HepG2 (cell line): ENCODE data around the gene DOCK3. TPM values are rescaled to one million over a fixed set of nuclear protein-coding genes. Genes with fewer than 3 reads are reported as not detected.

Experiments
- ATAC-seq: fragments of 200-7000 bp; cut with Tn5 transposase; 3 replicates; pipeline ENCODE4 v1.9.1; 2020; ENCODE audit warnings: mild to moderate bottlenecking, moderate library complexity
- BruUV-seq: library from RNA; stranded (reverse); fragments of 400-500 nt; replicated peaks from 2 replicates; lab custom pipeline; 2021; lab: Mats Ljungman, UMichigan
- CTCF ChIA-PET: fragments of 300-600 bp; formaldehyde crosslinking; extraction: SDS; loops from one replicate; lab custom pipeline; 2021; ENCODE audit warnings: low total read pairs, inconsistent platforms, low intra/inter-chr PET ratio; lab: Yijun Ruan, JAX
- POLR2A ChIA-PET: fragments of 350-600 bp; sonication (Branson Sonifier 250); formaldehyde crosslinking; loops from one replicate; lab custom pipeline; 2020; ENCODE audit warnings: antibody characterized with exemption, inconsistent platforms; lab: Yijun Ruan, JAX
- DNase-seq: peaks from one replicate; pipeline ENCODE4 v3.0.0-alpha.2; 2015; ENCODE audit warnings: low spot score
- FAIRE-seq: peaks from 3 replicates; lab custom pipeline; 2011; peaks lifted over from hg19 to GRCh38; lab: Jason Lieb, UNC
- H2AFZ ChIP-seq: one replicate; pipeline ENCODE4 v1.6.1; 2011; ENCODE audit warnings: low read length, inconsistent platforms
- H3K27ac ChIP-seq: fragments of 300-600 bp; 3 replicates; pipeline ENCODE4 v1.8.0; 2011; ENCODE audit warnings: mixed run types, mild to moderate bottlenecking, mixed read lengths, low read length, inconsistent platforms; ENCODE audit not compliant: insufficient read depth; ENCODE audit errors: extremely low read length
- H3K27me3 ChIP-seq, 2 experiments: fragments of 200-600 bp in 1 of 2; 2 replicates in 1 of 2; 3 replicates in 1 of 2; pipeline versions ENCODE4 v1.6.0 to v1.8.0; 2011; ENCODE audit warnings: low read length in 2 of 2, mild to moderate bottlenecking in 2 of 2, moderate library complexity in 2 of 2, inconsistent platforms in 1 of 2; ENCODE audit not compliant: insufficient read depth in 2 of 2, control insufficient read depth in 1 of 2
- H3K36me3 ChIP-seq, 2 experiments: fragments of 200-600 bp in 1 of 2; replicated peaks in 1 of 2; 2 replicates in 1 of 2; 3 replicates in 1 of 2; pipeline versions ENCODE4 v1.5.1 to v1.8.0; 2011; ENCODE audit warnings: low read length in 2 of 2, inconsistent platforms in 1 of 2; ENCODE audit not compliant: insufficient read depth in 2 of 2, control insufficient read depth in 1 of 2
- H3K4me1 ChIP-seq: 2 replicates; pipeline ENCODE4 v1.5.1; 2012; ENCODE audit warnings: low read length, inconsistent platforms; ENCODE audit not compliant: insufficient read depth
- H3K4me2 ChIP-seq: 2 replicates; pipeline ENCODE4 v1.6.0; 2011; ENCODE audit warnings: low read depth, low read length, inconsistent platforms
- H3K4me3 ChIP-seq, 3 experiments: fragments of 200-600 bp in 1 of 3; sonication (generic), shearing (Covaris generic) in 1 of 3; replicated peaks in 1 of 3; 2 replicates each; pipeline ENCODE4 v1.5.1; 2011 to 2016; ENCODE audit warnings: low read length in 3 of 3, inconsistent platforms in 2 of 3, low read depth in 2 of 3, mild to moderate bottlenecking in 2 of 3, control low read depth in 1 of 3, mixed read lengths in 1 of 3; ENCODE audit not compliant: insufficient read depth in 1 of 3
- H3K79me2 ChIP-seq: one replicate; pipeline ENCODE4 v1.6.1; 2011; ENCODE audit warnings: low read length, inconsistent platforms; ENCODE audit not compliant: insufficient read depth
- H3K9ac ChIP-seq: 2 replicates; pipeline ENCODE4 v1.6.0; 2011; ENCODE audit warnings: mild to moderate bottlenecking, low read depth, low read length, inconsistent platforms; ENCODE audit not compliant: insufficient read depth
- H3K9me3 ChIP-seq: 2 replicates; pipeline ENCODE4 v1.5.1; 2012; ENCODE audit warnings: mild to moderate bottlenecking, low read length
- H4K20me1 ChIP-seq: 2 replicates; pipeline ENCODE4 v1.6.0; 2011; ENCODE audit warnings: inconsistent platforms, mild to moderate bottlenecking, low read length, moderate library complexity; ENCODE audit not compliant: insufficient read depth
- ASH2L ChIP-seq: fragments of 300-600, 200-600 bp; sonication (generic); IDR thresholded peaks from 2 replicates; pipeline ENCODE4 v1.7.0; 2017; ENCODE audit warnings: low read depth, mild to moderate bottlenecking, moderate library complexity, mixed read lengths, low read length; ENCODE audit not compliant: insufficient read length
- ATF2 ChIP-seq: sonication (generic); formaldehyde crosslinking; IDR thresholded peaks from 2 replicates; pipeline ENCODE4 v1.4.0; 2020; ENCODE audit warnings: missing genetic modification reagents
- CBX1 ChIP-seq: IDR thresholded peaks from one replicate; pipeline ENCODE4 v1.6.1; 2016; ENCODE audit warnings: antibody characterized with exemption, low read depth
- CC2D1A ChIP-seq: sonication (generic); formaldehyde crosslinking; IDR thresholded peaks from 2 replicates; pipeline ENCODE4 v1.8.1; 2023; ENCODE audit warnings: mild to moderate bottlenecking, missing genetic modification reagents
- DR1 ChIP-seq: sonication (generic); formaldehyde crosslinking; IDR thresholded peaks from 2 replicates; pipeline ENCODE4 v1.8.0; 2021; ENCODE audit warnings: mild to moderate bottlenecking, missing genetic modification reagents, inconsistent platforms
- FOSL2 ChIP-seq: sonication (generic); formaldehyde crosslinking; IDR thresholded peaks from 2 replicates; pipeline ENCODE4 v1.4.0; 2020; ENCODE audit warnings: missing genetic modification reagents
- HNRNPLL ChIP-seq: fragments of 200-400 bp; formaldehyde crosslinking; IDR thresholded peaks from 2 replicates; pipeline ENCODE4 v1.6.1; 2017; ENCODE audit warnings: mild to moderate bottlenecking, low read depth, low read length; ENCODE audit not compliant: poor library complexity, severe bottlenecking
- KLF15 ChIP-seq: sonication (generic); formaldehyde crosslinking; IDR thresholded peaks from 2 replicates; pipeline ENCODE4 v1.8.1; 2023; ENCODE audit warnings: borderline replicate concordance, mild to moderate bottlenecking, inconsistent platforms, missing genetic modification reagents, mixed read lengths
- PCBP2 ChIP-seq: fragments of 200-400 bp; formaldehyde crosslinking; optimal IDR thresholded peaks from 2 replicates; pipeline ENCODE3; 2018; ENCODE audit warnings: low read length, low read depth; ENCODE audit not compliant: poor library complexity, severe bottlenecking
- POGK ChIP-seq: sonication (generic); formaldehyde crosslinking; conservative IDR thresholded peaks from 2 replicates; pipeline ENCODE4 v1.8.0; 2022; ENCODE audit warnings: mild to moderate bottlenecking, moderate library complexity, missing genetic modification reagents
- TEAD3 ChIP-seq: optimal IDR thresholded peaks from 2 replicates; pipeline ENCODE3; 2016; ENCODE audit warnings: borderline replicate concordance
- WIZ ChIP-seq: sonication (generic); formaldehyde crosslinking; IDR thresholded peaks from 2 replicates; pipeline ENCODE4 v1.5.1; 2020; ENCODE audit warnings: mild to moderate bottlenecking, missing genetic modification reagents
- ZBTB10 ChIP-seq: sonication (generic); formaldehyde crosslinking; IDR thresholded peaks from 2 replicates; pipeline ENCODE4 v1.4.0; 2020; ENCODE audit warnings: missing genetic modification reagents, borderline replicate concordance
- ZNF441 ChIP-seq: sonication (generic); formaldehyde crosslinking; IDR thresholded peaks from 2 replicates; pipeline ENCODE4 v1.7.0; 2021; ENCODE audit warnings: missing genetic modification reagents, borderline replicate concordance
- ZNF691 ChIP-seq: sonication (generic); formaldehyde crosslinking; IDR thresholded peaks from 2 replicates; pipeline ENCODE4 v1.4.0; 2020; ENCODE audit warnings: missing genetic modification reagents, low read depth, mild to moderate bottlenecking, borderline replicate concordance
- ZNF761 ChIP-seq: sonication (generic); formaldehyde crosslinking; conservative IDR thresholded peaks from 2 replicates; pipeline ENCODE4 v1.4.0; 2020; ENCODE audit warnings: mild to moderate bottlenecking, missing genetic modification reagents
- ZNF816 ChIP-seq: sonication (generic); formaldehyde crosslinking; IDR thresholded peaks from 2 replicates; pipeline ENCODE4 v1.8.0; 2022; ENCODE audit warnings: missing genetic modification reagents, mild to moderate bottlenecking, borderline replicate concordance
- WGBS: methylation state at CpG from one replicate; pipeline ENCODE4 v1.1.6; 2017; ENCODE audit warnings: low lambda C conversion rate; 5-methylcytosine and 5-hydroxymethylcytosine counted together
- in situ Hi-C: cut with HindIII; loops from 2 replicates; pipeline ENCODE4 v1.10.0; 2017; ENCODE audit warnings: low pct_unique_long_range_greater_than_20kb; ENCODE audit not compliant: extremely low pct_ligation_motif_present
- intact Hi-C: fragments of 100-400 bp; cut with micrococcal nuclease; formaldehyde crosslinking; loops from one replicate; pipeline ENCODE4 v1.10.0; 2022; ENCODE audit not compliant: unreplicated experiment
- polyA plus RNA-seq, 8 experiments: library from polyadenylated mRNA; depleted of rRNA in 3 of 8; stranded (reverse) in 7 of 8; unstranded in 1 of 8; fragments of >200 nt; fragmentation: Illumina TruSeq in 4 of 8; extraction: Trizol in 4 of 8; gene quantifications; 2 replicates each; pipeline versions ENCODE4 v1.2.1 to v1.2.3, GENCODE V29; 2011 to 2016; ENCODE audit warnings: low read depth in 4 of 8, missing spikeins in 1 of 8, mixed read lengths in 1 of 8; ENCODE audit not compliant: insufficient read depth in 1 of 8
- total RNA-seq, 5 experiments: library from RNA; depleted of rRNA; stranded (reverse); fragments of >200 nt; fragmentation: Illumina TruSeq; extraction: Trizol; gene quantifications; 2 replicates each; pipeline ENCODE4 v1.2.3, GENCODE V29; 2016; ENCODE audit warnings: low read depth in 1 of 5

Gene DOCK3
- total and polyA plus RNA-seq, 2 of the 13 experiments (the other 11 are each of a cell fraction or from before 2014, with no cell fraction given) = not detected

- no peak overlapping the region for H3K4me2 ChIP-seq
- no peak overlapping the region for H3K27ac ChIP-seq
- no peak overlapping the region for H2AFZ ChIP-seq
- no peaks in the 10 kb centered on the region for H3K9me3 ChIP-seq
- no peak overlapping the region for H3K9ac ChIP-seq
- in situ Hi-C loops = no loop called here
- DNase-seq (no peak), FAIRE-seq (no peak), ATAC-seq (no peak)
- H4K20me1 ChIP-seq = no peaks in the 10 kb centered on the region
- no peaks in the 10 kb centered on the region for H3K4me1 ChIP-seq
- no peaks in the 10 kb centered on the region for H3K36me3 ChIP-seq
- no TSS peak for BruUV-seq
- WGBS = 34% methylated on average over 8 of the region's 8 CpGs
- H3K4me3 ChIP-seq = no peak overlapping the region
- ChIA-PET POLR2A (no interaction called here), CTCF (no interaction called here)
- intact Hi-C loops = no loop called here
- H3K27me3 ChIP-seq = peaks cover 2 to 17% of the 10 kb centered on the region in 2 experiments; a peak in 2 of 5 replicates
- no peaks in the 10 kb centered on the region for H3K79me2 ChIP-seq
- TF ChIP-seq KLF15 (no peak), ZBTB10 (CRISPR knock-in tag) (no peak), ASH2L (no peak), ZNF441 (CRISPR knock-in tag) (no peak), CC2D1A (CRISPR knock-in tag) (no peak), CBX1 (no peak), POGK (CRISPR knock-in tag) (no peak), FOSL2 (CRISPR knock-in tag) (no peak), ZNF691 (CRISPR knock-in tag) (no peak), DR1 (CRISPR knock-in tag) (no peak), ATF2 (no peak), PCBP2 (no peak), ZNF761 (CRISPR knock-in tag) (no peak), HNRNPLL (no peak), WIZ (CRISPR knock-in tag) (no peak), TEAD3 (CRISPR knock-in tag) (no peak), ZNF816 (CRISPR knock-in tag) (no peak)
These were observed 681.3 kb downstream of the DOCK3 start for GRCh38 chr3:51355891-51356578.
